Measurements from ENCODE around the gene NUDT17.

NUDT17 gene

GRCh38 chr1:145891587-145892485, 46.4 kb downstream of the NUDT17 start:
- DNase-seq = peak; percentile 58

- no peak for DNase-seq
Observed at GRCh38 chr1:145892486-145893087, 47.2 kb downstream of the NUDT17 start.

- DNase-seq = no peak
Observed at GRCh38 chr1:145893306-145894055, 48.1 kb downstream of the NUDT17 start.

GRCh38 chr1:145895471-145895870, 50.0 kb downstream of the NUDT17 start:
- DNase-seq = no peak

GRCh38 chr1:145897969-145898368, 52.5 kb downstream of the NUDT17 start:
- DNase-seq = no peak

Measured in CD4-positive, alpha-beta T cell treated with Interleukin-17A for 1 hour (primary cell).